SH-SY5Y (cell line): Measurements from ENCODE around the gene PITPNC1.
A peak's percentile ranks its signal among the peaks of the same experiment; 100 is the strongest.

Experiments used
- GATA2 ChIP-seq: IDR thresholded peaks from 2 replicates; pipeline ENCODE4 v1.6.1; 2011; ENCODE audit warnings: mild to moderate bottlenecking, low read depth, low read length
- GATA3 ChIP-seq: IDR thresholded peaks from 2 replicates; pipeline ENCODE4 v1.6.1; 2011; ENCODE audit warnings: low read depth, mild to moderate bottlenecking, low read length, moderate library complexity

PITPNC1 gene

GRCh38 chr17:67585077-67585602 lies 208.1 kb downstream of the PITPNC1 start:
- TF ChIP-seq GATA2 (no peak), GATA3 (no peak)

- TF ChIP-seq GATA3 (no peak), GATA2 (no peak)
Observed at GRCh38 chr17:67588326-67588725, 211.2 kb downstream of the PITPNC1 start.

- TF ChIP-seq GATA2, result no peak
- no peak for TF ChIP-seq GATA3
Observed at GRCh38 chr17:67594115-67594880, 217.2 kb downstream of the PITPNC1 start.

- no peak for TF ChIP-seq GATA2
Observed at GRCh38 chr17:67600408-67600807, 223.3 kb downstream of the PITPNC1 start.

GRCh38 chr17:67601897-67602296 lies 224.8 kb downstream of the PITPNC1 start:
- TF ChIP-seq GATA2 (no peak), GATA3 (no peak)

GRCh38 chr17:67602444-67602843 lies 225.4 kb downstream of the PITPNC1 start:
- TF ChIP-seq GATA3 (no peak), GATA2 (no peak)

- no peak for TF ChIP-seq GATA3
- TF ChIP-seq GATA2, result no peak
Observed at GRCh38 chr17:67602974-67603373, 225.9 kb downstream of the PITPNC1 start.

- TF ChIP-seq GATA2 (peak; percentile 62), GATA3 (no peak)
Observed at GRCh38 chr17:67605256-67605912, 228.3 kb downstream of the PITPNC1 start.

- TF ChIP-seq GATA2 (peak; percentile 96), GATA3 (peak; percentile 84)
Observed at GRCh38 chr17:67606471-67606870, 229.4 kb downstream of the PITPNC1 start.

- TF ChIP-seq GATA3 (no peak), GATA2 (no peak)
Observed at GRCh38 chr17:67606896-67607604, 230.0 kb downstream of the PITPNC1 start.

GRCh38 chr17:67610061-67610460 lies 233.0 kb downstream of the PITPNC1 start:
- TF ChIP-seq GATA2, result no peak
- no peak for TF ChIP-seq GATA3

- no peak for TF ChIP-seq GATA2
- TF ChIP-seq GATA3, result no peak
Observed at GRCh38 chr17:67613961-67614360, 236.9 kb downstream of the PITPNC1 start.

- TF ChIP-seq GATA3 (no peak), GATA2 (no peak)
Observed at GRCh38 chr17:67615011-67615561, 238.0 kb downstream of the PITPNC1 start.

- no peak for TF ChIP-seq GATA2
- no peak for TF ChIP-seq GATA3
Observed at GRCh38 chr17:67615736-67616135, 238.7 kb downstream of the PITPNC1 start.
